ENCODE results near the gene BNIP5.

Gene BNIP5

GRCh38 chr6:36374194-36374593 is 37.5 kb upstream of the BNIP5 start:
- TF ChIP-seq ZNF266 (tag by site-specific recombination; IDR thresholded peaks at IDR 0.05; ENCODE audit: low read depth), result no peak
- TF ChIP-seq REST (tag by site-specific recombination; IDR thresholded peaks at IDR 0.05), result peak; percentile 82
- ChIA-PET CTCF (interaction anchor here (0.6 to 1.8 kb wide), 7 partner anchors 13 to 279 kb away, joined by 3 to 12 read pairs (median 3); no protein-coding TSS in a partner anchor), POLR2A (interaction anchor here (0.8 kb wide), 1 partner anchor 67 kb away, joined by 3 read pairs; no protein-coding TSS in a partner anchor)
- Histone ChIP-seq H3K4me3 (ENCODE audit: low read depth, low read length) (no peak overlapping the region), H3K9me3 (ENCODE audit: control insufficient read depth, insufficient read depth, low read depth, low read length) (no peaks in the 10 kb centered on the region), H3K36me3 (ENCODE audit: control insufficient read depth in 2 of 2, insufficient read depth in 1 of 2, low read length in 2 of 2) (no peaks in the 10 kb centered on the region), H3K4me1 (ENCODE audit: control insufficient read depth, insufficient read depth, low read length) (no peaks in the 10 kb centered on the region), H3K27ac (ENCODE audit: extremely low read depth, low read depth, low read length) (no peak overlapping the region)

GRCh38 chr6:36373368-36374019 is 36.8 kb upstream of the BNIP5 start:
- ChIA-PET POLR2A (interaction anchor here (0.8 kb wide), 1 partner anchor 68 kb away, joined by 3 read pairs; no protein-coding TSS in a partner anchor), CTCF (interaction anchor here (1.1 to 1.8 kb wide), 4 partner anchors 12 to 278 kb away, joined by 3 to 12 read pairs (median 4); no protein-coding TSS in a partner anchor)
- no peak for TF ChIP-seq WT1 (tag by site-specific recombination; IDR thresholded peaks at IDR 0.05)
- TF ChIP-seq PRDM10 (tag by site-specific recombination; IDR thresholded peaks at IDR 0.05), result no peak
- TF ChIP-seq ZNF830 (tag by site-specific recombination; IDR thresholded peaks at IDR 0.05; ENCODE audit: low read depth), result no peak
- TF ChIP-seq HIC1 (tag by site-specific recombination; IDR thresholded peaks at IDR 0.05), result no peak
- TF ChIP-seq ZFP37 (tag by site-specific recombination; IDR thresholded peaks at IDR 0.05), result no peak
- no peak for TF ChIP-seq BCL11B (tag by site-specific recombination; IDR thresholded peaks at IDR 0.05; ENCODE audit: low read depth)
- no peak for TF ChIP-seq ZNF266 (tag by site-specific recombination; IDR thresholded peaks at IDR 0.05; ENCODE audit: low read depth)
- TF ChIP-seq ZNF664 (tag by site-specific recombination; IDR thresholded peaks at IDR 0.05), result no peak
- no peak for TF ChIP-seq ZFP3 (tag by site-specific recombination; IDR thresholded peaks at IDR 0.05; ENCODE audit: low read depth)
- no peak for TF ChIP-seq ZEB2 (tag by site-specific recombination; IDR thresholded peaks at IDR 0.05)
- TF ChIP-seq ZFHX2 (tag by site-specific recombination; conservative IDR thresholded peaks at IDR 0.05), result 0 out of 2 replicates have a peak, but pooled peaks have one; percentile 16
- no peak for TF ChIP-seq ZNF24 (tag by site-specific recombination; IDR thresholded peaks at IDR 0.05)
- no peak for TF ChIP-seq ZNF157 (tag by site-specific recombination; IDR thresholded peaks at IDR 0.05)
- no peak for TF ChIP-seq ZSCAN4 (tag by site-specific recombination; IDR thresholded peaks at IDR 0.05)
- TF ChIP-seq EGR2 (tag by site-specific recombination; IDR thresholded peaks at IDR 0.05; ENCODE audit: low read depth), result peak; percentile 27; the same call in 1 of the 2 replicates
- TF ChIP-seq ZBTB44 (tag by site-specific recombination; IDR thresholded peaks at IDR 0.05), result no peak
- no peak for TF ChIP-seq SP7 (tag by site-specific recombination; IDR thresholded peaks at IDR 0.05)
- TF ChIP-seq ZNF549 (tag by site-specific recombination; IDR thresholded peaks at IDR 0.05), result no peak
- Histone ChIP-seq H3K9me3 (ENCODE audit: control insufficient read depth, insufficient read depth, low read depth, low read length) (no peaks in the 10 kb centered on the region), H3K4me1 (ENCODE audit: control insufficient read depth, insufficient read depth, low read length) (no peaks in the 10 kb centered on the region), H3K4me3 (ENCODE audit: low read depth, low read length) (no peak overlapping the region), H3K36me3 (ENCODE audit: control insufficient read depth in 2 of 2, insufficient read depth in 1 of 2, low read length in 2 of 2) (no peaks in the 10 kb centered on the region), H3K27ac (ENCODE audit: extremely low read depth, low read depth, low read length) (no peak overlapping the region)
